DMS153 treated with DMSO at 0.1 percent for 48 hours (cell line): ENCODE results near the gene SPPL3.
"Not testable (repeated sequence)": the region's sequence is repeated elsewhere in the genome, so short reads cannot be mapped to it uniquely, and the experiment has no call there.

Source experiments
- DNase-seq: peaks from one replicate; lab custom pipeline; 2025; ENCODE audit not compliant: unreplicated experiment; lab: John Stamatoyannopoulos, UW

Gene SPPL3

DNA sequence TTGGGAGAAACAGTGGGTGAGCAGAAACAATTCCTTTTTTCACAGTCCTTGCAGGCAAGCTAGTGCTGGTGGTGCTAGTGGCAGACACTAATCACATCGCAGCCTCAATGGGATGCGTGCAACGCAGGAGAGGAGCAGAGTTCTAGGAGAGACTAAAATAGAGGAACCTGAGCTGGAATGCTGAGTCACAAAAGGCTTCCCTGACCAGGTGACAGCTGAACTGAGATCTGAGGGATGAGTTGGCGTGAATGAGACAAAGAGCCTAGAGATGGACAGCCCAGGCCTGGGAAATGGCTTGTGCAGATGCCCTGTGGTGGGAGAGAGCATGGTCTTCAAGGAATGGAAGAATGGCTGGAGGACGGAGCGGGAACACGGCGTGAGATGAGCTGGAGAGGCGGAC, 152.8 kb downstream of the SPPL3 start:
- no peak for DNase-seq

DNA sequence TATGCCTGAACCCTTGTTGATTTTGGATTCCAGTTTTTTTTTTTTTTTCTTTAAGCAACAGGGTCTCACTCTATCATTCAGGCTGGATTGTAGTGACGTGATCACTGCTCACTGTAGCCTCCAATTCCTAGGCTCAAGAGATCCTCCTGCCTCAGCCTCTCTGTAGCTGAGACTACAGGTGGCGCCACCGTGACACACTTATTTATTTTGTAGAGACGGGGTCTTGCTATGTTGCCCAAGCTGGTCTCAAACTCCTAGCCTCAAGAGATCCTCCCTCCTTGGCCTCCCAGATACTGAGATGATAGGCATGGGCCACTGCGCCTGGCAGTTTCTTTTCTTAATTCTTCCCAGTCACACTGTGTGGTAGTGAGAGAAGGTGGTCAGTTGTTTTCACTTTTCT, 153.4 kb downstream of the SPPL3 start:
- DNase-seq = no peak

DNA sequence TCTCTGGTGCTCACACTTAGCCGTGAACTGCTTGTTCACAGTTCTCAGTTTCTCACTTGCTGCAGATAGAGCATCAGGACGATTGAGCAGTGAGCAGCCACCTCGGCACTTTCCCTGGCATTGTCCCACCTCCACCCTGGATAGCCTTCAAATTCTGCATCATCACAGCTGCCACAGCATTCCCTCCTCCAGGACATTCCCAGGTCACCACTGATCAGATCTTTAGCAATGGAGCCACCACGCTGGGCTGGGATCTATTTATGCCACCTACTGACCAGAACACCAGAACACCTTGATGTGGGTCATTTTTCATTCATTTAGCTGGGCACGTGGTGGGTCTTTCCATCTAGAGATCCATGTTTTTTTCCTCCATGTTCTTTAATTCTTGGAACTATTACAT, 154.9 kb downstream of the SPPL3 start:
- DNase-seq = no peak

DNA sequence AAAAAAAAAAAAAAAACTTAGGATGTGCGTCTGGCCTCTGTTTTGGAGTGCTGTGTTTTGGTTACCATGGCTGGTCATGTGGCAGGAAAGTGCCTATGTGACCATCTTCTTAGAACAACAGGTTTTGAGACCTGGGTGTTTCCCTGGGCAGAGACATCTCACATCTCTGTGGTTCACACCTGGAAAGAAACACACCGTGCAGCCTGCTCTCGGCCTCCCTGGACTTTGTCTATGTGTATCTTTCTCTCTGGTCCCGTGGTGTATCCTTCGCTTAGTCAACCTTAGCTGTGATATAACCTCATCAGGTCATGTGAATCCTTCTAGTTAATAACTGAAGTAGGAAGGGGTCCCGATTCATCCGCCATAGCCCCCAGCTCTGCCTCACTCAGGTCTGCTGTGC, 155.9 kb downstream of the SPPL3 start:
- DNase-seq = no peak

DNA sequence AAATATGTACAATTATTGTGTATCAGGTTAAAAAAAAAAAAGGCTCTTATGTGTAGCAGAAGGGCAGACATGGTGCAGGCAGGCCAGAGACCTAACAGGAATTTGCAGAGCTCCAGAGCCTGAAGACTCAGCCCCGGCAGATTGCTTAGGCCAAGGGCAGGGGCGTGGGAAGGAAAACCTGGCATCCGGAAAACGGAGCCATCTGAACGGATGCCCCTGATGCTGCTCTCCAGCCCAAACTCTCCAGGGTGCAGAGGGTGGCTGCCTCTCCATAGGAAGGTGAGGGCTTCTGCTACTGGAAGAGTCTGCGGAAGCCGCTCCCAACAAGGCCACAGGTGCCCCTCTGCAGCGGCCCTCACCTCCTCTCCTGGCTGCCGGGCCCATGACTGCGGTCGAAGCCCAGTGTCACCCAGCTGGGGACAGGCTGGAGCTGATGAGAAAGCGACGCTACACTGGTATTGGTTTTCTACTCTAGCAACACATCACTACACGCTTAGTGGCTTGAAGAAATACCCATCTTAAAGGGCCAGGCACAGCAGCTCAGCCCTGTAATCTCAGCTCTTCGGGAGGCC, 159.2 kb downstream of the SPPL3 start:
- no peak for DNase-seq

DNA sequence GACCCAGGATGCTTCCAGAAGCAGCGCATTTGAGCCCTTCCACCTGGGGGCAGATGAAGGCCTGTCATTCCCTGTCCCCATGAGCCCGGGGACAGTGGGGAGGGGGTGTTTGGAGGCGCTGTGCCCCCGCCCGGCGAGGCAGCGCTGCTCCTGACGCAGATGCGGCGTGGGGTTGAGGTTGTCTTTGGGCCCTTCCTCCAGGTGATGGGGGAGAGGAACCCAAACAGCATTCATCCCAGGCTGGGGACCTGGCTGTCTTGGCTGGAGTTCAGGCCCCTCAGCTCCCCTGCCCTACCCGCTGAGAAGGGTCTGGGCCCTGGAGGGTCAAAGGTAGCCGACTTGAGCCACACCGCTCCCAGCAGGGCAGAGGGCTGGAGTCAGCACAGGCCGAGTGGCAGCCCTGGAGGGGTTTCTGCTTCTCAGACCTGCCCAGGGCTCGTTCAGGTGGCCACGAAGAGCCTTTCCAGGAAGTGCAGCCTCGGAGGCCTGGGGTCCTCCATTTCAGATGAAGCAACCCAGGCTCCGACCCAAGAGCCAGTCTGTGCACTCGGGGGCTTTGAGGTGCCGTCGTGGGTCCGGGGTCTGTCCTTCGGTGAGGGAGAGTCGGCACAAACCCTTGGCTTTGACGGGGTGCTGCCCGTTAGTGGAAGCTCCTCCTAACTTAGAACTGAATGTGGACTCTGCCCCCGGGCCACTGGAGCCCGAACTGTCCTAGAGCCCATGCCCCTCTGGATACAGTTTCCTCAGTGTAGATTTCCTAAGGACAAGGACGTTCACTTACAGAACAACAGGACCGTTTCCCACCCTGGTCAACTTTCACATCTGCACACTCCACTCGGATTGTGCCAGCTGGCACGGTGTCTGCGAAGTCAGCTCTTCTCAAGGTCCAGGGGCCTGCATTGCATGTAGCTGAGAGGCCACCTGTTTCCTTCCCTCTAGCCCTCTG, 162.4 kb downstream of the SPPL3 start:
- no peak for DNase-seq

DNA sequence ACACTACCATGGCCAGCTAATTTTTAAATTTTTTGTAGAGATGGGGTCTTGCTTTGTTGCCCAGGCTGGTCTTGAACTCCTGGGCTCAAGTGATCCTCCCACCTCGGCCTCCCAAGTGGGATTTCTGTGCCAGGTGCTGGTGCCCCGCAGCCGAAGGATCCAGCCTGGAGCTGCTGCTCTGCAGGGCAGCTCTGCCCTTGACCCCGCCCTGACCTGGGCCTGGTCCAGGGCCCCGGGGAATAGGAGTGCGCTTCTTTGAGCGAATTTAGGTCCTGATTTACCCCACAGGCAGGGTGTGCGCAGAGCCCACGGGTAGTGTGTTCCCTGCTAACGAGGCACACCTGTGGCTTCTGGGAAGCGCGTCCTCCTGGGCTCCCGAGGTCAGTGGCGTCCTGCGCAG, 163.3 kb downstream of the SPPL3 start:
- no peak for DNase-seq

DNA sequence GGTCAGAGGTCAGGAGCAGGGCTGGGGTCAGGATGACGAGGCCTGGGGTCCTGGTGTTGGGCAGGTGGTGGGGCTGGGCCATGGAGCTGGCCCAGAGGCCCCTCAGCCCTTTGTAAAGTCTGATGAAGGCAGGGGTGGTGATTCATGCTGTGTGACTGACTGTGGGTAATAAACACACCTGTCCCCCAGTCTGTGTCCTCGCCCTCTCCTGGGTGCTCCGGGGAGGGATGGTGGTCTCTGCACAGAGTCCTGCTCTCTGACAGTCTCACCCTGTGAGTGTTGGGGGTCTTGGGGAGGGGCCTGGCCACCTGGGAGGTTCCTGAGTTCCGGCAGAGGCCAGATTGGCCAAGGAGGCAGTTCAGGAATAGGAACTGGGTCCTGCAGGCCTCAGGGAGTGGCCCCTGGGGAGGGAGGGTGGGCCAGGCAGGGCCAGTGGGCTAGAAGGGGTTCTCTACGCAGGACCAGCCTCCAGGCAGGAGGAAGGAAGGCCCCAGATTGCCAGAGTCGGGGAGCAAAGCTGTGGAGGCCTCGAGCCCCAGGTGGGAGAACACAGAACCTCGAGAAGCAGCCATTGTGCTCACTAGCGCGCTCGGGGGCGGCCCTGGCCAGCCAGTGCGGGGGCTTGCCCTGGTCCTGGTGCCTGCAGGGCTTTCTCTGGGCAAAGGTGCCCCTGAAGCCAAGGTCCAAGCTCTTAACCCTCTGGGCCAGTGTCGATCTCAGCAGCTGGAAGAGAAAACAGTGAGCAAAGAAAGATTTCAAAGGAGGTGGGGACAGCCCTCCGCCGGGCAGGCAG, 164.1 kb downstream of the SPPL3 start:
- no peak for DNase-seq

DNA sequence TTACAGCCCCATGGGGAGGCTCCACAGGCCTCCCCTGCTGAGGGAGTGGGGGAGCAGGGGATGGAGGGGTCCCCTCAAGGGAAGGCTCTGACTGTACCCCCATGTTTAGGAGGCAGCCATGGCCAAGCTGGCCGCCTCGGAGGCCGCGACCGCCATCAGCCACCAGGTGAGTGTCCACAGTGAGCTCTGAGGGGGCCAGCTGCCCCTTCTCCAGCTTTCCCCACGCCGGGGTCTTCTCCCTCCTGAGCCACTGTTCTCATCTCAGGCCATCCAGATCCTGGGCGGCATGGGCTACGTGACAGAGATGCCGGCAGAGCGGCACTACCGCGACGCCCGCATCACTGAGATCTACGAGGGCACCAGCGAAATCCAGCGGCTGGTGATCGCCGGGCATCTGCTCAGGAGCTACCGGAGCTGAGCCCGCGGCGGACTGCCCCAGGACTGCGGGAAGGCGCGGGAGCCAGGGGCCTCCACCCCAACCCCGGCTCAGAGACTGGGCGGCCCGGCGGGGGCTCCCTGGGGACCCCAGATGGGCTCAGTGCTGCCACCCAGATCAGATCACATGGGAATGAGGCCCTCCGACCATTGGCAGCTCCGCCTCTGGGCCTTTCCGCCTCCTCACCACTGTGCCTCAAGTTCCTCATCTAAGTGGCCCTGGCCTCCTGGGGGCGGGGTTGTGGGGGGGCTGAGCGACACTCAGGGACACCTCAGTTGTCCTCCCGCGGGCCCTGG, 165.0 kb downstream of the SPPL3 start:
- no peak for DNase-seq

DNA sequence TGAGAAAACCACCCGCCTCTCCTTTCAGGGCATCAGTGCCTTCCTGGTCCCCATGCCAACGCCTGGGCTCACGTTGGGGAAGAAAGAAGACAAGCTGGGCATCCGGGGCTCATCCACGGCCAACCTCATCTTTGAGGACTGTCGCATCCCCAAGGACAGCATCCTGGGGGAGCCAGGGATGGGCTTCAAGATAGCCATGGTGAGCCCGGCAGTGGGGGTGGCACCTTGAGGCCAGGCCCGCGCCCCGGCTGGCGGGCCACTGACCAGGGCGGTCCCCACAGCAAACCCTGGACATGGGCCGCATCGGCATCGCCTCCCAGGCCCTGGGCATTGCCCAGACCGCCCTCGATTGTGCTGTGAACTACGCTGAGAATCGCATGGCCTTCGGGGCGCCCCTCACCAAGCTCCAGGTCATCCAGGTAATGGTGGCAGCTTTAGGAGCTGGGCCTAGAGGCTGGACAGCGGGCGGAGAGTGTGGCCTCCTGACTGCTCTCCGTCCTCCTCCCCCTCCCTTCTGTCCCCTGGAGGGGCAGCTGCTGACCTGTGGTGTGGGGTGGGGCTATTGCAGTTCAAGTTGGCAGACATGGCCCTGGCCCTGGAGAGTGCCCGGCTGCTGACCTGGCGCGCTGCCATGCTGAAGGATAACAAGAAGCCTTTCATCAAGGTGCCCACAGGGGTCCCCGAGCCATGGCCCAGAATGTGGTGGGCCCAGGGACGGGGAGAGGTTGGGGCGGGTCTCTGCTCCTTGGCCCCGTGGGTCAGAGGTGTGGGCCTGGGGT, 165.7 kb downstream of the SPPL3 start:
- no peak for DNase-seq

DNA sequence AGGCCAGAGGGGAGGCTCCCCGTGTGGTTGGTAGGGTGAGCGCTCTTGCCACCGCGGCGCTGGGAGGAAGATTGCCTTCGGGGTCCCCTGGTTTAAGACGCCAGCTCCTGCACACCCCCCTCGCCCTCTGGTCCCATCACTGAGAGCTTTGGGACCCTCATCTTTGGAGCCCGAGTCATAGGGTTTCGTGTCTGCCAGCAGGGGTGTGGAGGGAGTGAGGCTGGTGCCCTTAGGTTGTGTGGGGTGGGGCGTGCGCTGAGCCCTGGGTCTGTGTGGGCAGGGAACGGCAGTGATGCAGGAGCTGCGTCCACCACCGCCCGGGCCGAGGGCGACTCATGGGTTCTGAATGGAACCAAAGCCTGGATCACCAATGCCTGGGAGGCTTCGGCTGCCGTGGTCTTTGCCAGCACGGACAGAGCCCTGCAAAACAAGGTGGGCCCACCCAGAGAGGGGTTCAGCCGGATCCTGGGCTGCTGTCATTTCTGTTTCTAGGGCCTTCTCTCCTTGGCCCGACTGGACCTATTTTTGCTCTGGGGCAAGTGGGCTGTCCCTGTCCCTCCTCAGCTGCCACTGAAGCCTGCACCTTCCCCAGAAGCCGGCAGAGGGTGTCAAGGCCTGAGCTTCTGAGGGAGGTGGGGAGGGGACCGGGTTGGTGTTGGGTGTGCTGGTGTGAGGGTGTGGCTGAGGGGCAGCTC, 166.5 kb downstream of the SPPL3 start:
- DNase-seq = no peak

DNA sequence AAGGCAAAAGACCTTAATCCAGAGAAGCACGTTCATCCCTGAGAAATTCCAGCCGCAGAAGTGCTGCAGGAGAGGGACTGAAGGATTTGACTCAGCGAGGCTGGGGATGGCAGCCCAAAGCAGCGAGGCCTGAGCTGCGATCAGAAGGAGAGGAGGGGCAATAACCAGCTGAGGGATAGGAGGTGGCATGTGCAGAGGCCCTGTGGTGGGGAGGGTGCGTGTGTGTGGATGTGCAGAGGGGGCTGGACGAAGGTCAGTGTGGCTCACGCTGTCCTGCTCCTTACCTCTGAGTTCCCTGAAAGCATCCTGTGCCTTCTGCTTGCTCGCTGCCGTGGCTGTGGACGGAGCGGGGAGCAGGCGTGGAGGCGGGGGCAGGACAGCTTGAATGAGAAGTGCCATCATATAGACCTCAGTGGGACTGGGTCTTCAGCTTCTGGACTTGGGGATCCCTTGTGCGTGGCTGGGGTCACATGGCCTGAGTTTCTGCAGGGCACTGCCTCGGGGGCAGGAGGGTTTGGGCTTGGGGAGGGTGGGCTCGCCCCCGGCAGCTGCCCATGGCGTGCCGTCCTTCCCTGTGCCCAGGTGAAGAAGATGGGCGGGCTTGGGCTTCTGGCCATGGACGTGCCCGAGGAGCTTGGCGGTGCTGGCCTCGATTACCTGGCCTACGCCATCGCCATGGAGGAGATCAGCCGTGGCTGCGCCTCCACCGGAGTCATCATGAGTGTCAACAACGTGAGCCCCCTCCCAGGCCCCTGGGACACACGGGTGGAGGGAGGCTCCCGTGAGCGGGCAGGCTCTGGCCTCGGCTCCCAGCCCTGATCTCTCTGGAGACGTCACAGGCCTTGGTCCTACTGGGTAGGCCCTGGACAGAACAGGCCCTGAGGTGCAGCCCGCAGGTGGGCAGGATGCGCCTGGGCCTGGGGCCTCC, 167.5 kb downstream of the SPPL3 start:
- no peak for DNase-seq

DNA sequence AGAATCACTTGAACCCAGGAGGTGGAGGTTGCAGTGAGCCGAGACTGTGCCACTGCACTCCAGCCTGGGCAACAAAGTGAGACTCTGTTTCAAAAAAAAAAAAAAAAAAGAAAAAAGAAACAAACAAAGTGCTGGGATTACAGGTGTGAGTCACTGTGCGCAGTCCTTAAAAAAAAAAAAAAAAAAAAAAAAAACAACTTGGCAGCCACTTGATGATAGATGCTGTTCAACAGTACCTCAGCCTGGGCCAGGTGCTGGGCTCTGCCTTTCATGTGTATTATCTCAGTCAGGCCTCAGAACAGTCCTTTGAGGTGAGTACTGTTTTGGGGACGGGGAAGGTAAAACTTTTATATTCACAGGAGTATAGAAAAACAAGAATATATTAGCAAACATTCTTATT, 169.0 kb downstream of the SPPL3 start:
- no peak for DNase-seq

DNA sequence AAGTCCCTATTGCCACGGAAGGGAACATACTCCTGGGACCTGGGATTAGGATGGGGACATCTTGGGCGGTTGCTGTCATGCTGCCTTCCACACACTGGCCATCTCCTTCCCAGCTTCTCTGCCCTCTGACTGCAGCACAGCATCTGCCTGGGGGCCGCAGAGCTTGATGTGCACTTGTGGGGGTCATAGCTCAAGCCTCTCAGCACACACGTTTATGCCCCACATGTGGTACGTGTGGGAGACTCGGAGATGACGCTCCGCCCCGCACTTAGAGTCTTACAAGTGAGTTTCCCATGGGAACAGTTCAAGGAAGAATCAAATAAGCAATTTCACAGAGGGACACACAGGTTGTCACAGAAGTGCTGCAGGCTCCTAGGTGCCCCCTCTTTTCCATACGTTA, 169.9 kb downstream of the SPPL3 start:
- DNase-seq = no peak

DNA sequence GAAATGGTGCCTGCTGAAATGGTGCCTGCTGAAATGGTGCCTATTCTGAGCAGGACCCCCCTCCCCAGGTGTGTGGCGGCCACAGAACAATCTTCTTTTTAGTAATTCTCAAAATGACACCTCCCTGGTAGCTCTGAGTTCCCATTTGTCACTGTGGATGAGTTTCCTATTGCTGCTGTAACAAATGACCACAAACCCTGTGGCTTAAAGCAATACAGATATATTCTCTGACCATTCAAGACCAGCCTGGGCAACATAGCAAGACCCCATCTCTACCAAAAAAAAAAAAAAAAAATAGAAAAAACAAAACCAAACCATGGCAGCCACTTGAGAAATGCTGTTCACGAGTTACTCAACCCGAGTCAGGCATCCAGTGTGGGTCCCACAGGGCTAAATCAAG, 170.6 kb downstream of the SPPL3 start:
- no peak for DNase-seq

DNA sequence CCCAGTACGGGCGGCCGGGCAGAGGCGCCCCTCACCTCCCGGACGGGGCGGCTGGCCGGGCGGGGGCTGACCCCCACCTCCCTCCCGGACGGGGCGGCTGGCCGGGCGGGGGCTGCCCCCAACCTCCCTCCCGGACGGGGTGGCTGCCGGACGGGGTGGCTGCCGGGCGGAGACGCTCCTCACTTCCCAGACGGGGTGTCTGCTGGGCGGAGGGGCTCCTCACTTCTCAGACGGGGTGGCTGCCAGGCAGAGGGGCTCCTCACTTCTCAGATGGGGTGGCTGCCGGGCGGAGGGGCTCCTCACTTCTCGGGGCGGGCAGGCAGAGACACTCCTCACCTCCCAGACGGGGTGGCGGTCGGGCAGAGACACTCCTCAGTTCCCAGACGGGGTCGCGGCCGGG, 172.0 kb downstream of the SPPL3 start:
- not testable (repeated sequence) for DNase-seq

DNA sequence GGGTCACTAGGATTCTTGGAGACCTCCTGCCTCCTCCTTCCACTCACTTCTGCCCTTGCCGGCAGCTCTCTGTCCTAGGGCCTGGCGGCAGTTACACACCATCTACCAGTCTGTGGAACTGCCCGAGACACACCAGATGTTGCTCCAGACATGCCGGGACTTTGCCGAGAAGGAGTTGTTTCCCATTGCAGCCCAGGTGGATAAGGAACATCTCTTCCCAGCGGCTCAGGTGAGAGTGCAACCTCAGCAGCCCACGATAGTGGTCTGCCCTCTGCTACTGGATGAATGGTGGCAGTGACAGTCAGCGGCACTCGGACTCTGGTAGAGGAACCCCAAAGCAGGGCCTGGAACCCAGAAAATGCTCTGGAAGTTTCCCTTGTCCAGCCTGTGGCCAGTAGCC, 177.2 kb downstream of the SPPL3 start:
- no peak for DNase-seq

DNA sequence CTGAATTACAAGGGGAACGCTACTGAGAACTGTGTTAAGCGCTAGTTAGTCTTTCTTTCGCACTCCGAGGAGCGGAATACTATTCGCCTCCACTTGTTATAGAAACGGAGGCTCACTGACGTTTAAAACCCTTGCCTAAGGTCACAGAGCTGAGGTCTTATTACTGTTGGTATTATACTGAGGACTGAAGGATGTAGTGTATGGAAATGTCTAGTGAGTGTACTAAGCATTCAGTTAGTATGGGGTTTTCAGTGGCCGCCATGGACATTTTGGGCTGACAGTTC, 177.7 kb downstream of the SPPL3 start:
- no peak for DNase-seq
